ENCODE results near the gene KIFBP.
A peak's percentile ranks its signal among the peaks of the same experiment; 100 is the strongest.

GRCh38 chr10:69061305-69062161 lies 72.9 kb downstream of the KIFBP start:
- TF ChIP-seq CTCF (IDR thresholded peaks at IDR 0.05; ENCODE audit: low read depth, low read length), result no peak
- peak; percentile 68 for TF ChIP-seq POLR2A (IDR thresholded peaks at IDR 0.05; ENCODE audit: extremely low read depth, insufficient read length)

Measured in NB4 (cell line).